ENCODE results near the gene PBOV1.

The PBOV1 gene

GRCh38 chr6:138218449-138218848 is at the start of gene PBOV1:
TSS of gene PBOV1 (minus strand) at chr6:138218491. CDS start at chr6:138218395, 96 bp downstream.
- no peak within 1 kb of the TSS for H3K9ac ChIP-seq (ENCODE audit: low read depth, low read length)

GRCh38 chr6:138266095-138266494 is 47.8 kb upstream of the PBOV1 start:
- peaks cover 5% of the 10 kb centered on the region; the same call in 1 of the 2 replicates for H3K36me3 ChIP-seq (ENCODE audit: insufficient read depth, low read length)
- H3K4me1 ChIP-seq (ENCODE audit: insufficient read depth, low read length) = no peaks in the 10 kb centered on the region
- no peak overlapping the region for H3K9ac ChIP-seq (ENCODE audit: low read depth, low read length)
- no peaks in the 10 kb centered on the region for H3K9me3 ChIP-seq (ENCODE audit: control insufficient read depth, insufficient read depth, low read length)

More at GRCh38 chr6:138218449-138218848, at the start of gene PBOV1:
- no peaks in the 10 kb centered on the region for H3K9me3 ChIP-seq (ENCODE audit: control insufficient read depth, insufficient read depth, low read length)
- no peaks in the 10 kb centered on the region for H3K4me1 ChIP-seq (ENCODE audit: insufficient read depth, low read length)
- no peaks in the 10 kb centered on the region for H3K36me3 ChIP-seq (ENCODE audit: insufficient read depth, low read length)

- no peak overlapping the region for H3K9ac ChIP-seq (ENCODE audit: low read depth, low read length)
- H3K9me3 ChIP-seq (ENCODE audit: control insufficient read depth, insufficient read depth, low read length) = no peaks in the 10 kb centered on the region
- H3K4me1 ChIP-seq (ENCODE audit: insufficient read depth, low read length) = no peaks in the 10 kb centered on the region
- peaks cover 5% of the 10 kb centered on the region; the same call in 1 of the 2 replicates for H3K36me3 ChIP-seq (ENCODE audit: insufficient read depth, low read length)
These were observed 46.1 kb upstream of the PBOV1 start for GRCh38 chr6:138264372-138264880.

GRCh38 chr6:138263963-138264362 is 45.7 kb upstream of the PBOV1 start:
- Histone ChIP-seq H3K4me1 (ENCODE audit: insufficient read depth, low read length) (no peaks in the 10 kb centered on the region), H3K9ac (ENCODE audit: low read depth, low read length) (no peak overlapping the region), H3K36me3 (ENCODE audit: insufficient read depth, low read length) (peaks cover 5% of the 10 kb centered on the region; the same call in 1 of the 2 replicates), H3K9me3 (ENCODE audit: control insufficient read depth, insufficient read depth, low read length) (no peaks in the 10 kb centered on the region)

GRCh38 chr6:138261116-138261780 is 43.0 kb upstream of the PBOV1 start:
- no peaks in the 10 kb centered on the region for H3K9me3 ChIP-seq (ENCODE audit: control insufficient read depth, insufficient read depth, low read length)
- H3K4me1 ChIP-seq (ENCODE audit: insufficient read depth, low read length) = no peaks in the 10 kb centered on the region
- peaks cover 5% of the 10 kb centered on the region; the same call in 1 of the 2 replicates for H3K36me3 ChIP-seq (ENCODE audit: insufficient read depth, low read length)
- no peak overlapping the region for H3K9ac ChIP-seq (ENCODE audit: low read depth, low read length)

- H3K9ac ChIP-seq (ENCODE audit: low read depth, low read length) = no peak overlapping the region
- H3K9me3 ChIP-seq (ENCODE audit: control insufficient read depth, insufficient read depth, low read length) = no peaks in the 10 kb centered on the region
- no peaks in the 10 kb centered on the region for H3K36me3 ChIP-seq (ENCODE audit: insufficient read depth, low read length)
- H3K4me1 ChIP-seq (ENCODE audit: insufficient read depth, low read length) = no peaks in the 10 kb centered on the region
These were observed 40.7 kb upstream of the PBOV1 start for GRCh38 chr6:138258991-138259390.

- no peaks in the 10 kb centered on the region for H3K9me3 ChIP-seq (ENCODE audit: control insufficient read depth, insufficient read depth, low read length)
- H3K9ac ChIP-seq (ENCODE audit: low read depth, low read length) = no peak overlapping the region
- no peaks in the 10 kb centered on the region for H3K4me1 ChIP-seq (ENCODE audit: insufficient read depth, low read length)
These were observed 39.9 kb upstream of the PBOV1 start for GRCh38 chr6:138258197-138258596.

GRCh38 chr6:138257638-138258040 is 39.3 kb upstream of the PBOV1 start:
- H3K36me3 ChIP-seq (ENCODE audit: insufficient read depth, low read length) = no peaks in the 10 kb centered on the region
- no peaks in the 10 kb centered on the region for H3K9me3 ChIP-seq (ENCODE audit: control insufficient read depth, insufficient read depth, low read length)
- no peak overlapping the region for H3K9ac ChIP-seq (ENCODE audit: low read depth, low read length)
- no peaks in the 10 kb centered on the region for H3K4me1 ChIP-seq (ENCODE audit: insufficient read depth, low read length)

More at GRCh38 chr6:138258197-138258596, 39.9 kb upstream of the PBOV1 start:
- H3K36me3 ChIP-seq (ENCODE audit: insufficient read depth, low read length) = no peaks in the 10 kb centered on the region

- Histone ChIP-seq H3K9ac (ENCODE audit: low read depth, low read length) (no peak overlapping the region), H3K36me3 (ENCODE audit: insufficient read depth, low read length) (no peaks in the 10 kb centered on the region), H3K9me3 (ENCODE audit: control insufficient read depth, insufficient read depth, low read length) (no peaks in the 10 kb centered on the region), H3K4me1 (ENCODE audit: insufficient read depth, low read length) (no peaks in the 10 kb centered on the region)
These were observed 37.2 kb upstream of the PBOV1 start for GRCh38 chr6:138255443-138255842.

GRCh38 chr6:138253731-138254130 is 35.4 kb upstream of the PBOV1 start:
- H3K4me1 ChIP-seq (ENCODE audit: insufficient read depth, low read length) = no peaks in the 10 kb centered on the region
- no peaks in the 10 kb centered on the region for H3K9me3 ChIP-seq (ENCODE audit: control insufficient read depth, insufficient read depth, low read length)
- H3K9ac ChIP-seq (ENCODE audit: low read depth, low read length) = no peak overlapping the region
- H3K36me3 ChIP-seq (ENCODE audit: insufficient read depth, low read length) = no peaks in the 10 kb centered on the region

- Histone ChIP-seq H3K9me3 (ENCODE audit: control insufficient read depth, insufficient read depth, low read length) (no peaks in the 10 kb centered on the region), H3K4me1 (ENCODE audit: insufficient read depth, low read length) (no peaks in the 10 kb centered on the region), H3K36me3 (ENCODE audit: insufficient read depth, low read length) (no peaks in the 10 kb centered on the region), H3K9ac (ENCODE audit: low read depth, low read length) (no peak overlapping the region)
These were observed 32.4 kb upstream of the PBOV1 start for GRCh38 chr6:138250513-138251247.

- Histone ChIP-seq H3K9ac (ENCODE audit: low read depth, low read length) (no peak overlapping the region), H3K36me3 (ENCODE audit: insufficient read depth, low read length) (no peaks in the 10 kb centered on the region), H3K4me1 (ENCODE audit: insufficient read depth, low read length) (no peaks in the 10 kb centered on the region), H3K9me3 (ENCODE audit: control insufficient read depth, insufficient read depth, low read length) (no peaks in the 10 kb centered on the region)
These were observed 31.8 kb upstream of the PBOV1 start for GRCh38 chr6:138250053-138250452.

- H3K9ac ChIP-seq (ENCODE audit: low read depth, low read length) = no peak overlapping the region
- no peaks in the 10 kb centered on the region for H3K36me3 ChIP-seq (ENCODE audit: insufficient read depth, low read length)
- H3K9me3 ChIP-seq (ENCODE audit: control insufficient read depth, insufficient read depth, low read length) = no peaks in the 10 kb centered on the region
- no peaks in the 10 kb centered on the region for H3K4me1 ChIP-seq (ENCODE audit: insufficient read depth, low read length)
These were observed 30.6 kb upstream of the PBOV1 start for GRCh38 chr6:138248878-138249277.

GRCh38 chr6:138248011-138248410 is 29.7 kb upstream of the PBOV1 start:
- no peak overlapping the region for H3K9ac ChIP-seq (ENCODE audit: low read depth, low read length)
- no peaks in the 10 kb centered on the region for H3K4me1 ChIP-seq (ENCODE audit: insufficient read depth, low read length)
- H3K36me3 ChIP-seq (ENCODE audit: insufficient read depth, low read length) = no peaks in the 10 kb centered on the region
- no peaks in the 10 kb centered on the region for H3K9me3 ChIP-seq (ENCODE audit: control insufficient read depth, insufficient read depth, low read length)
